ENCODE data around the gene RBP5. TPM values are rescaled to one million over a fixed set of nuclear protein-coding genes. Genes with fewer than 3 reads are reported as not detected.

Gene RBP5, protein sequence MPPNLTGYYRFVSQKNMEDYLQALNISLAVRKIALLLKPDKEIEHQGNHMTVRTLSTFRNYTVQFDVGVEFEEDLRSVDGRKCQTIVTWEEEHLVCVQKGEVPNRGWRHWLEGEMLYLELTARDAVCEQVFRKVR
- total RNA-seq (0.63 and 1.1 TPM in 2 replicates), polyA plus RNA-seq (0.74 TPM in 1 of 2 replicates, not detected in the other), polyA minus RNA-seq (0.34 TPM in 1 of 2 replicates, not detected in the other)
- 0.16 TPM for total RNA-seq (2013)

GRCh38 chr12:7128681-7129286 is at the start of gene RBP5:
Gene RBP5, minus strand, starts transcription at chr12:7128889. Its CDS starts 114 bp downstream, at chr12:7128775.
- ATAC-seq (ENCODE audit: low read depth) (no peak), DNase-seq (no peak)
- H3K4me1 ChIP-seq (ENCODE audit: control insufficient read depth in 2 of 2, insufficient read depth in 2 of 2, low read length in 2 of 2), result peaks cover 16 to 26% of the 10 kb centered on the region in 2 donors
- H3K4me2 ChIP-seq (replicated peaks; ENCODE audit: low read depth, low read length, poor library complexity, severe bottlenecking), result peak within 1 kb of the TSS; percentile 99
- Mint-ChIP-seq H3K27ac (peak within 1 kb of the TSS; percentile 87), H3K9me3 (ENCODE audit: insufficient read depth) (no peaks in the 10 kb centered on the region), H3K4me1 (peaks cover 30% of the 10 kb centered on the region), H3K27me3 (no peaks in the 10 kb centered on the region), H3K4me3 (peak within 1 kb of the TSS; percentile 98)
- H3K36me3 ChIP-seq (replicated peaks in 1 of 2; ENCODE audit: control extremely low read depth in 1 of 2, control insufficient read depth in 1 of 2, extremely low read depth in 1 of 2, insufficient read depth in 2 of 2, low read length in 1 of 2), result no peaks in the 10 kb centered on the region
- ChIA-PET CTCF (interaction anchor here (1.1 to 1.9 kb wide), 2 partner anchors 11 to 20 kb away, joined by 4 to 5 read pairs; partner anchors contain the start of gene C1RL), POLR2A (no interaction called here)
- H3K9me3 ChIP-seq (ENCODE audit: control extremely low read depth in 1 of 3, control insufficient read depth in 2 of 3, insufficient read depth in 1 of 3, low read length in 2 of 3), result no peaks in the 10 kb centered on the region
- H3K27me3 ChIP-seq (replicated peaks in 1 of 4; ENCODE audit: control extremely low read depth in 1 of 4, control insufficient read depth in 3 of 4, insufficient read depth in 4 of 4, low read length in 3 of 4), result no peaks in the 10 kb centered on the region
- no peaks in the 10 kb centered on the region for H3K79me2 ChIP-seq (ENCODE audit: control insufficient read depth, insufficient read depth, low read length)
- H3K9ac ChIP-seq (ENCODE audit: low read length), result peak within 1 kb of the TSS; percentile 92
- peak within 1 kb of the TSS; percentile 88 for H2AFZ ChIP-seq (ENCODE audit: insufficient read depth, low read depth, low read length, poor library complexity, severe bottlenecking)
- 95% methylated on average over 3 of the region's 7 CpGs for WGBS (ENCODE audit: insufficient coverage)
- peak within 1 kb of the TSS in 4 of 5 experiments; percentile 74 to 92 (median 77) for H3K4me3 ChIP-seq (ENCODE audit: control extremely low read depth in 1 of 5, extremely low read depth in 1 of 5, insufficient read depth in 1 of 5, low read depth in 2 of 5, low read length in 4 of 5)
- peak within 1 kb of the TSS; percentile 10 to 54 for H3K27ac ChIP-seq (ENCODE audit: low read length in 2 of 2)
- H4K20me1 ChIP-seq (ENCODE audit: control insufficient read depth, insufficient read depth, low read length, poor library complexity, severe bottlenecking), result no peaks in the 10 kb centered on the region
- intact Hi-C loops (cut with micrococcal nuclease), result loop anchor here (1.0 kb wide), 1 partner anchor 61 kb away; the partner anchor contains the start of gene PEX5
- TF ChIP-seq, protein P1, sequence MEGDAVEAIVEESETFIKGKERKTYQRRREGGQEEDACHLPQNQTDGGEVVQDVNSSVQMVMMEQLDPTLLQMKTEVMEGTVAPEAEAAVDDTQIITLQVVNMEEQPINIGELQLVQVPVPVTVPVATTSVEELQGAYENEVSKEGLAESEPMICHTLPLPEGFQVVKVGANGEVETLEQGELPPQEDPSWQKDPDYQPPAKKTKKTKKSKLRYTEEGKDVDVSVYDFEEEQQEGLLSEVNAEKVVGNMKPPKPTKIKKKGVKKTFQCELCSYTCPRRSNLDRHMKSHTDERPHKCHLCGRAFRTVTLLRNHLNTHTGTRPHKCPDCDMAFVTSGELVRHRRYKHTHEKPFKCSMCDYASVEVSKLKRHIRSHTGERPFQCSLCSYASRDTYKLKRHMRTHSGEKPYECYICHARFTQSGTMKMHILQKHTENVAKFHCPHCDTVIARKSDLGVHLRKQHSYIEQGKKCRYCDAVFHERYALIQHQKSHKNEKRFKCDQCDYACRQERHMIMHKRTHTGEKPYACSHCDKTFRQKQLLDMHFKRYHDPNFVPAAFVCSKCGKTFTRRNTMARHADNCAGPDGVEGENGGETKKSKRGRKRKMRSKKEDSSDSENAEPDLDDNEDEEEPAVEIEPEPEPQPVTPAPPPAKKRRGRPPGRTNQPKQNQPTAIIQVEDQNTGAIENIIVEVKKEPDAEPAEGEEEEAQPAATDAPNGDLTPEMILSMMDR (IDR thresholded peaks at IDR 0.05), result no peak
- no peak for TF ChIP-seq EZH2 (IDR thresholded peaks at IDR 0.05; ENCODE audit: borderline replicate concordance, insufficient read depth, low read depth, low read length, poor library complexity, severe bottlenecking)

- no peak for DNase-seq
- H3K9ac ChIP-seq (ENCODE audit: low read length), result no peak overlapping the region
- ChIA-PET CTCF (no interaction called here), POLR2A (no interaction called here)
- Mint-ChIP-seq H3K4me1 (no peaks in the 10 kb centered on the region), H3K27ac (no peak overlapping the region), H3K9me3 (ENCODE audit: insufficient read depth) (no peaks in the 10 kb centered on the region), H3K4me3 (no peak overlapping the region), H3K27me3 (peaks cover 47% of the 10 kb centered on the region)
- no peaks in the 10 kb centered on the region for H3K9me3 ChIP-seq (ENCODE audit: control extremely low read depth in 1 of 3, control insufficient read depth in 2 of 3, insufficient read depth in 1 of 3, low read length in 2 of 3)
- H4K20me1 ChIP-seq (ENCODE audit: control insufficient read depth, insufficient read depth, low read length, poor library complexity, severe bottlenecking), result no peaks in the 10 kb centered on the region
- ATAC-seq (ENCODE audit: low read depth), result no peak
- H3K4me2 ChIP-seq (replicated peaks; ENCODE audit: low read depth, low read length, poor library complexity, severe bottlenecking), result no peak overlapping the region
- TF ChIP-seq, protein P1 (IDR thresholded peaks at IDR 0.05), result no peak
- no peak for TF ChIP-seq EZH2 (IDR thresholded peaks at IDR 0.05; ENCODE audit: borderline replicate concordance, insufficient read depth, low read depth, low read length, poor library complexity, severe bottlenecking)
- no peaks in the 10 kb centered on the region for H3K79me2 ChIP-seq (ENCODE audit: control insufficient read depth, insufficient read depth, low read length)
- H3K4me3 ChIP-seq (ENCODE audit: control extremely low read depth in 1 of 5, extremely low read depth in 1 of 5, insufficient read depth in 1 of 5, low read depth in 2 of 5, low read length in 4 of 5), result no peak overlapping the region
- no peaks in the 10 kb centered on the region for H3K36me3 ChIP-seq (replicated peaks in 1 of 2; ENCODE audit: control extremely low read depth in 1 of 2, control insufficient read depth in 1 of 2, extremely low read depth in 1 of 2, insufficient read depth in 2 of 2, low read length in 1 of 2)
- intact Hi-C loops (cut with micrococcal nuclease), result no loop called here
- H3K27me3 ChIP-seq (replicated peaks in 1 of 4; ENCODE audit: control extremely low read depth in 1 of 4, control insufficient read depth in 3 of 4, insufficient read depth in 4 of 4, low read length in 3 of 4), result peaks cover 0 to 24% (median 12%) of the 10 kb centered on the region in 4 experiments
- no peak overlapping the region for H3K27ac ChIP-seq (ENCODE audit: low read length in 2 of 2)
- no peak overlapping the region for H2AFZ ChIP-seq (ENCODE audit: insufficient read depth, low read depth, low read length, poor library complexity, severe bottlenecking)
- 83% methylated on average over 1 of the region's 2 CpGs for WGBS (ENCODE audit: insufficient coverage)
- H3K4me1 ChIP-seq (ENCODE audit: control insufficient read depth in 2 of 2, insufficient read depth in 2 of 2, low read length in 2 of 2), result no peaks in the 10 kb centered on the region
These were observed 49.8 kb upstream of the RBP5 start for GRCh38 chr12:7178481-7178880.
